HG02884 (cell line): ENCODE measurements around the gene PRKCH.

Experiments
- ATAC-seq: cut with Tn5 transposase; IDR thresholded peaks from one replicate; pipeline ENCODE4 v1.9.1; 2021; ENCODE audit warnings: mild to moderate bottlenecking, moderate library complexity; ENCODE audit not compliant: unreplicated experiment

PRKCH gene

DNA sequence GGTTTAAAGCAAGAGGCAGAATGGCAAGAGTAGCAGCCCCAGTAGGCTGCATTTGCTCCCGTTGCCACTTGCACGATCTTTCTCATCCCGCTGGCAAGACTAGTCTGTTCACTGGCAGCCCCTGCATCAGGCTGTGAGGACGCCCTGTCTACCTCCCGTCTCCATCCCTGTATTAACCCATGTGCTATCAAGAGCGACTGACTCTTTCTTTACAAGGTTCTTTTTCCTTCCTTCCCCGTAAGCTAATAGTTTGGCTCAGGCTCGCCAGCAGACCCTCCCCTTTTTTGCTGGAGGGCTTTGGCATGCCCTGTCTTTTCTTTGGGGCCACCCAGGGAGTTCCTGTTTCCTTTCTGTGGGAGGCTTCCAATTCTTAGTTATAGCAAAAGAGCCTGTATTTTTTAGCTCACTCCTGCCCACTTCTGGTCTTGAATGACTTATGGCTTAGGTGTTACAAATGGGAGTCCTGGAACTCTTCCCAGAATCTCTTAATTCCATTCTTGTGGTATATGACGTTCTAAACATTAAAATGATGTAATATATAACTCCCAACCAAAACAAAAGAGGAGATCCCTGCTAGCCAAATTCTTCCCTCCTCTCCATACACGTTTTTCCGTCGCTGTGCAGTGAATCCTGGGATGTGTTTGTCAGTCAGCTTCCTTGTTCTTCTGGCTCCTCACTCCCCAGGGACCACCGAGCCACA lies 149.0 kb downstream of the PRKCH start:
- no peak for ATAC-seq

DNA sequence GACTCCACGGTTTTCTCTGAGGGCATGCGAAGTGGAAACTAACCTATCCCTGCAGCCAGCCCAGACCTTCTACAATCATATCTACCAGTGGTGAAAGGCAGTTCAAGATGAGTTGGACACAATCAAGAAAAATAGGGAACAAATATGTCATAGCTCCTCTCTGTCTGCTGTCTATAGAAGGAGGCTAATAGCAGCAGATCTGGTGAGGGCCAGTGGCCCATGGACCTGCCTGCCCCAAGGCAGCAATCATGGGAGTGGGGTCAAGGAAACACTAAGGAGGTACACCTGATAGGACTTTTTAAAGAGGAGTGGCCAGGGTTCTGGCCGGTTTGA lies 149.5 kb downstream of the PRKCH start:
- ATAC-seq, result no peak

DNA sequence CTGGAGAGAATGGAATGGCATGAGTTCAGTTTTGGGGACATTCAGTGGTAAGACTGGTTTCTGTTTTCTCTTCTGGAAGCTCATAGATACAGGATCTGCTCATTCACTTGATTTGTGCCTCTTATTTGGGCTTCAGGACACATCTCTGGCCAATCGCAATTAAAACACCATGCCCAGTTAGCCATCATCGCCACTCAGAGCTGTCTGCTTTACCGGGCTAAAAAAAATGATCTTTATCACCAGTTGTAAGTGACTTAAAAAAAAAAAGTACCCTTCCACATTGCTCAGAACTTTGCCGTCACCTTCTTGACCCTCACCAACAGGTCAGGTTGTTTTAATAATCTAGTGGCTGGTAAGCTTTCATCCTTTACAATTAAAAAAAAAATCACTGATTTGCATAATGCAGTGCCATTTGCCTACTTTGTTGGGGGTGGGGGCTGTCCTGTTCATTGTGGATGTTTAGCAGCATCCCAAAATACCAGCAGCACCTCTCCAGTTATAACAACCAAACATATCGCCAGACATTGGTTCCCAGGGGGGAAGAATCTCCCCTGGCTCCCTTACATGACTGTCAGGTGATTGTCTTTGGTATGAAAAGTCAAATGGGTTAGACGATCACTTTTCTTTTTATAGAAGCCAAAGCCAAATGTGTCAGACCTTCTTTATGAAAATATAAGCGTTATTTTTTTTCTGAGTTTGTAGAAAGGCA lies 150.1 kb downstream of the PRKCH start:
- ATAC-seq, result no peak

- ATAC-seq, result no peak
These were observed 150.8 kb downstream of the PRKCH start for GRCh38 chr14:61472011-61472672.

- no peak for ATAC-seq
These were observed 151.5 kb downstream of the PRKCH start for GRCh38 chr14:61472801-61473376.

DNA sequence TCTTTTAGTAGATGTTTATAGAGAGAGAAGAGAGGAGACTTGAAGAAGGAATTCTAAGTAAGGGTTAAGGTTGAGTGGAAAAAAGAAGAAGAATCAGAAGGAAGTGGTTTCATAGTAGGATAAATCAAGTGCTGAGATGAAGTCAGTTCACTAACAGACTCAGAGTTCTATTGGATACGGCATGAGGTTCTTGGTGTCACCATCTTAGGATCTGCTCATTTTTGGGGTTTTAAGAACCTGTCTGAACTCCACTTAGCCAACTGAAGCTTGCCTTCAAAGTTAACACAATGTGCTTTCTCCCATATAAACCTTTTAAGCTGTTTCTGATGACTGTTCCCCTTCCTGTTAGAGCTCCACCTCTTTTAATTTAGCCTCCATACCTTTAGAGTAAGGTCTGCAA lies 152.6 kb downstream of the PRKCH start:
- no peak for ATAC-seq

- no peak for ATAC-seq
These were observed 153.3 kb downstream of the PRKCH start for GRCh38 chr14:61474701-61475100.

GRCh38 chr14:61475316-61475715 lies 153.9 kb downstream of the PRKCH start:
- ATAC-seq, result no peak

DNA sequence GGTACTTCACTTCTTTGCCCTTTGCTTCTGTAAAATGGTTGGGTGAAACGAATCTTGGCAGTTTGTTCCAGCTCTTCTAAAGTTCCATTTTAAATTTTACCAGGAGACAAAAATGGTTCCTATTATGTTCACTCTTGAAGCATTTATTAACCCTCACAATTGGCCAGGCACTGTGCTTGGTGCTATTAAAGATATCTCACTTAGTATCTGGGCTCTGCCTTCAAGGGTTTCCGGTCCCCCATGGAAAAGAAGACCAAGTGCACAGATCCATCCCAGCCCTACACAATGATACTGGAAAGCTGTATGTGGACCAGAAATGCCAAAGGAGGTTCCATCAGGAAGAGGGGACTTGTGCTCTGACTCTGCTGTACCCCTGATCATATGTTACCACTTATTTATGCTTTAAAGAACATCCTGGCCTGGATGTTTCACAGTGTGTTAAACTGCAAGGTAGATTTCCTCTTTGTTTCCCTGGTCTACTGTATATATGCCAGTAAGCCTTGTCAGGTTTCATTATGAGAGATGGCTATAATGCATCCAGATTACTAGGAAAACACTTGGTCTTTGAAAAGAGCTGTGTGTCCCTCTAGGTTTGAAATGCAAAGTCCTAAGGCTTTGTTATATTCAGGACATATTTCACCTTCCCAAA lies 154.8 kb downstream of the PRKCH start:
- no peak for ATAC-seq

DNA sequence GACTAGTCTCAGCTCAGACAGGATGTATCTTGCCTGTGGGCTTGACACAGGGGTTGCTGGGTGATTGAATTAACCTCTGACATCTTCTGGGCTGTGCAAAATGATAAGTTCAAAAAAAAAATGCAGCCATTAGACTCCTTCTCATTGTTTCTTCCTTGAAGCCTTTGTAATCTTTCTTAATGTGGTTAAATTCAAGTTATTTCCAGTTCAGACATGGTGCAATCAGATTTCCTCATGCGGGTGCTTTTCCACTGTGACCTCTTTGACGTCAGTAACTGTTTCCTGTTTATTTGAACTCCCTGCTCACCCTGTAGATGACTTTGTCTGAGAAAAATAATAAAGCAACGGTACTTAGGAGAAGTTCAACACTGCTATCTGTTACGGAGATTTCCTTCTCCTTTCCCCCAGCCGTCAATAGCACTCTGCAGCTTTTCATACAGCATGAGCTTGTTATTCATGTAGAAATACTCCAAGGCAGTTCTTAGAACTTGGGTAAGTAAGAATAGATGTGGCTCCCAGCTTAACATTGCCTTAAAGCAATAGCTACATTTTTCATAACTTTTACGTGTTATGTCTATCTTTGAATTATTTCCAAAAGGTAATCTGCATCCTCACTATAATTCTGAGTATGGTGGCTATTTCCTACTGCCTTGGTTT lies 155.5 kb downstream of the PRKCH start:
- no peak for ATAC-seq

DNA sequence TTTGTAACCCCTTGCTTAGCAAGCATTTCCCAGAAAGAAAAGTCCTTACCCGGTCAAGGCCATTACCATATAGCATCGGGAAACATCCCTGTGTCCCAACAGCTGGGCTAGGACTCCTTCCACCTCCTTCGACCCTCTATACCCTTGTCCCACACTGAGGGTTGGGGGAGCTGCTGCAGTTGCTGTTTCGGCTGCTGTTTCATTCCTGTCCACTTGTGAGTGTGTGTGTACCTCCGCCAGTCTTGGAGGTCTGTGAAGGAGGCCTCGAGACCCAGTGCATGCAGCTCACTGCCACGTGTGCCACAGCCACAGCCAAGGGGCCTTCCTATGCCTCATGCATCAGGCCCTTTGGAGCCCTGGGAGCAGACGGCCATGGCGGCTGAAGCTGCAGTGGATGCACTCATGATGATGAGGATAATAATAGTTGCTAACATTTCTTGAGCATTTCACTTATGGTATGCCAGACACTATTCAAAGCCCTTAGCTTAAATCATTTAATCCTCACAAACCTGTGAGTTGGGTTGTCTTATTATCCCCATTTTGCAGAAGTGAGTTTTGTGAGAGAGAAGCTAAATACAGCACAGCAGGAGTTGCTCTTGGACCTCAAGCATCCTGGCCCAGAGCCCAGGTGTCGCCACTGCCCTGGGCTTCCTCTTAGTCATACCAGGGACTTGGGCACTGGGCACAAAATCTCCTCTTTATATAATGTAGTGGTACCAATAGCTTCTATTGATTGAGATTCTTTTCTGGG lies 156.5 kb downstream of the PRKCH start:
- ATAC-seq, result no peak

DNA sequence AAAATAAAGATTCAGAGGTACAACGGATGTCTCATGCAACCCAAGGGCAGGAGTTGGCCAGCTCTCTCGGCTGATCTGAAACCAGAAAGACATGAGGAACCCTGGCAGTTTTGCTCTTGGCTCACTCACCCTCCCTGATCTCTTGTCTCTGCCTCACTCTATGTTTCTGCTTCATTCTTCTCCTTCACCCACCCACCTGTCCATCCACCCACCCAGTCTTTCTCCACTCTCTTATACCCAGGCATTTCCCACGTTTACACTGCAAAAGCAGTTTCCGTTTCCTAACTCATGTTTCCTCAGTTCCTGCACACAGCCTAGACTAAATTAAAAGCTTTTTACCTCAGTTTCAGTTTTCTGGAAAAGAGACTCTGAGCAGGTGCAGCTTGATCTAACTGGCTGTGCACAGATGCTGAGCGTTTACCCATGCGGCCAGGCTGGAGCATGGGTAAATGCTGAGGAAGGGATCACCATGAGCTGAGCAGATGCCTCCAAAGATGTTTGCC lies 157.6 kb downstream of the PRKCH start:
- ATAC-seq, result peak; percentile 32

GRCh38 chr14:61479746-61480502 lies 158.5 kb downstream of the PRKCH start:
- no peak for ATAC-seq

DNA sequence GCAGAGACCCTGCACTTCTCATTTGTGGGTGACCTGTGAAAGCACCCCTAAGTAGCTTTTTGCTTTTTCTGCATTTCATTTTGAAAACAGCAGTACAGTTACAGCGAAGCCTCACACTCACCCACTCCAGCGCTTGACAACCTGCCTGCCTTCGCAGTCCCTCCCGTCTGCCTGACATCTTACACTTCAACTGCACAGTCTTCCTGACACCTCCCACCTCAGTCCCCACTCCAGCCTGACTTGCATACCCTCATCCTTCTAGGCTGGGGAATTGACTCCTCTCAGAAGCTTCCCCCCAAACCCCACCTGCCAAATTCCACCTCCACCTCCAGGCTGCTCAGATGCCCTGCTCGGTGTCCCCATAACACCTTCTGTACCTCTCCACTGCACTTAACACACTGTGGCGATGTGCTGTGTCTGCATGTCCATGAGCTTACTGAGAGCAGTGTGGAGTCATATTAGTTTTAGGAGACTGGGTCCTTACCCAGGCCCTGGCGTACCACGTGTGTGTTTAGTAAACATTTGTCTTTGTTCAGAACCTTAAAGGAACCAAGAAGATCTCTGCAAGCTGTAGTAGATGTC lies 159.4 kb downstream of the PRKCH start:
- ATAC-seq, result no peak

DNA sequence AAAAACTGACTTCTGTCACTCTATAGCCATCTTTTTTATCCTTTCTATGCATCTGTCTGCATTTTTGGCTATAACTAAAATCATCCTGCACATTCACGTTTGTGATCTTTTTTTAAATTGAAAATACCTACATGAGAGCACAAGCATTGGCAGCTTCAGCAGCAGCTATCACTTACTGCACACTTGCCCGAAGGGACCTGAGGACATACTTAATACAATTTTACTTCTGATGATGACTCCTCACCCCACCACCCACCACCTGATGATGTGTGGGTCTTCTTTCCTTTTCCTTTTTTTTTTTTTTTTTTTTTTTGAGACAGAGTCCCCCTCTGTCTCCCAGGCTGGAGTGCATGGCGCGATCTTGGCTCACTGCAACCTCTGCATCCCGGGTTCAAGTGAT lies 160.3 kb downstream of the PRKCH start:
- ATAC-seq, result no peak

DNA sequence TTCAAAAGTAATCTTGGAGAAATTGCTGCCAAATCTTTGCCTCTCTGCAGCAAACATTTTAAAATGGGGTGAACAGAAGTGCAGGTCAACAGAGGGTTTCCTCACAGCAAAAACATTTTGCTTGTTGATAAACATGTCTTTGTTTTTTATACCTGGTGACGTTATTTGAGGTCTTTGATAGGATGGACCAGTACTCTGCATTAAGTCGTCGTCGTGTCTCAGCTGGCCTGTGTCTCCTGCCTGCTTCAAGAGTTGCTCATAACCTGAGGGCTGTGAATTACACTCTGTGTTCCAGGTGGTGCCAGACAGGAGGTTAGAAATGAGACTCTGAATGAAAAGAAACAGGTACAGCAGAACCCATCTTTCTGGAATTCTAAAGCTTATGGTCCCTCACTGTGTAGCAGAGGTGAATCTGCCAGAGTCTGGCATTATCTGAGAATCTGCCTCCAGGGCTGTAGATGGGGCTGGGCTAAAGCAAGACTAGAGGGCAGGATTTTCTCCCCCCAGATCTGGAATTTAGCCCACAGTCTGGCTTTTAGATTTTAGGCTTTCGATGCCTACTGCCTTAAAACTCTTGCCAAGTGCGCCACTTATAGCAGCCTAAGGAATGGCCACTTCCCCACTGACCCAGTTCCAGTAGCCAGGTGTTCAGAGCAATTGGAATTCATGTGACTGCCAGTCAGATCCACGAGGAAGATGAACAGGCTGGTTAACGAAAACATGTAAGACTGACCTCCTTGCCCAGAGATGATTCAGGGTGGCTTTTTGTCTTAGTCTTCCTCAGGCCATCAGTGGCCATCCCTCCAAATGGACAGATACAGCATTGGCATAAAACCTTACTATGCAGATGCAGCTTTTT lies 161.2 kb downstream of the PRKCH start:
- no peak for ATAC-seq

- ATAC-seq, result no peak
These were observed 162.1 kb downstream of the PRKCH start for GRCh38 chr14:61483476-61483875.

- ATAC-seq, result no peak
These were observed 162.7 kb downstream of the PRKCH start for GRCh38 chr14:61484031-61484430.
